Stimulated activated CD8-positive, alpha-beta memory T cell treated with anti-CD3 and anti-CD28 coated beads, Interleukin-15, amount 100 ng/mL, for 1 hour (primary cell): ENCODE data around the gene ITIH5.

ENCODE experiments used
- DNase-seq: peaks from one replicate; pipeline ENCODE4 v3.0.0-alpha.2; 2020; ENCODE audit warnings: low read depth

Gene ITIH5

GRCh38 chr10:7518693-7519092, 148.1 kb downstream of the ITIH5 start:
- no peak for DNase-seq

GRCh38 chr10:7515439-7515838, 151.3 kb downstream of the ITIH5 start:
- DNase-seq = no peak

- DNase-seq = no peak
These were observed 152.8 kb downstream of the ITIH5 start for GRCh38 chr10:7513936-7514335.

GRCh38 chr10:7513455-7513854, 153.3 kb downstream of the ITIH5 start:
- no peak for DNase-seq

- no peak for DNase-seq
These were observed 154.3 kb downstream of the ITIH5 start for GRCh38 chr10:7512487-7512886.

GRCh38 chr10:7511612-7512011, 155.2 kb downstream of the ITIH5 start:
- no peak for DNase-seq
